ENCODE measurements around the gene POU2F1. TPM values are rescaled to one million over a fixed set of nuclear protein-coding genes. Genes with fewer than 3 reads are reported as not detected.

Gene POU2F1
- total RNA-seq, 1 experiment from 2014 or later = 24.5 TPM

DNA sequence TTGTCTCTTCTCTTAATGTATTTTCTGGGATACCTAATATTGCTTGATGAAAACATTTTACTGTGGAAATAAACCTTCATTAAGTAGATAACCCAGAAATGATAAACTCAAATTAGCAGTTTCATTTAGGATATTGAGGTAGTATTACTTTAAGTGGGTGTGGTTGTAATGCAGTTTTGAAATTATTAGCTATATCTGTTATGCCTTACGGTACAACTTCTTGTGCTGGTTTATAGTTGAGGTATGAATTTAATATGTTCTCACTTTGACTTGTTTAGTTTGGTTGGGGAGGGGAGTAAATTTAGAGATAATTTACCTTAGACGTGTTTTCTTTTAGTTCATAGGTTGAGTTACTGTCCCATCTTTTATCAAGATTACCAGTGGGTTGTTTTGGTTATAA, 111.0 kb downstream of the POU2F1 start:
- H2AFZ ChIP-seq (ENCODE audit: low read depth, low read length, poor library complexity, severe bottlenecking) = no peak overlapping the region
- ATAC-seq = no peak
- no peak overlapping the region for H3K9ac ChIP-seq (ENCODE audit: low read length)
- DNase-seq (ENCODE audit: low read depth, low spot score) = no peak
- H3K36me3 ChIP-seq (ENCODE audit: control insufficient read depth in 1 of 2, insufficient read depth in 2 of 2, low read length in 2 of 2) = no peaks in the 10 kb centered on the region
- H3K4me1 ChIP-seq (ENCODE audit: control insufficient read depth in 1 of 2, insufficient read depth in 2 of 2, low read length in 2 of 2) = no peaks in the 10 kb centered on the region
- CTCF ChIA-PET = no interaction called here
- TF ChIP-seq RAD21 (IDR thresholded peaks at IDR 0.05; ENCODE audit: low read depth) (no peak), JUND (IDR thresholded peaks at IDR 0.05) (no peak), YY1 (IDR thresholded peaks at IDR 0.05; ENCODE audit: extremely low read depth, insufficient replicate concordance, low read depth, low read length) (no peak), POLR2AphosphoS5 (IDR thresholded peaks at IDR 0.05; ENCODE audit: low read depth, low read length) (no peak), SRF (IDR thresholded peaks at IDR 0.05; ENCODE audit: low read depth) (no peak), EZH2phosphoT487 (IDR thresholded peaks at IDR 0.05; ENCODE audit: borderline replicate concordance) (no peak), FOSL1 (IDR thresholded peaks at IDR 0.05; ENCODE audit: low read depth) (no peak), ZFX (IDR thresholded peaks at IDR 0.05) (no peak)
- TF ChIP-seq, protein P1, sequence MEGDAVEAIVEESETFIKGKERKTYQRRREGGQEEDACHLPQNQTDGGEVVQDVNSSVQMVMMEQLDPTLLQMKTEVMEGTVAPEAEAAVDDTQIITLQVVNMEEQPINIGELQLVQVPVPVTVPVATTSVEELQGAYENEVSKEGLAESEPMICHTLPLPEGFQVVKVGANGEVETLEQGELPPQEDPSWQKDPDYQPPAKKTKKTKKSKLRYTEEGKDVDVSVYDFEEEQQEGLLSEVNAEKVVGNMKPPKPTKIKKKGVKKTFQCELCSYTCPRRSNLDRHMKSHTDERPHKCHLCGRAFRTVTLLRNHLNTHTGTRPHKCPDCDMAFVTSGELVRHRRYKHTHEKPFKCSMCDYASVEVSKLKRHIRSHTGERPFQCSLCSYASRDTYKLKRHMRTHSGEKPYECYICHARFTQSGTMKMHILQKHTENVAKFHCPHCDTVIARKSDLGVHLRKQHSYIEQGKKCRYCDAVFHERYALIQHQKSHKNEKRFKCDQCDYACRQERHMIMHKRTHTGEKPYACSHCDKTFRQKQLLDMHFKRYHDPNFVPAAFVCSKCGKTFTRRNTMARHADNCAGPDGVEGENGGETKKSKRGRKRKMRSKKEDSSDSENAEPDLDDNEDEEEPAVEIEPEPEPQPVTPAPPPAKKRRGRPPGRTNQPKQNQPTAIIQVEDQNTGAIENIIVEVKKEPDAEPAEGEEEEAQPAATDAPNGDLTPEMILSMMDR (IDR thresholded peaks at IDR 0.05 in 2 of 3, conservative IDR thresholded peaks at IDR 0.05 in 1 of 3; ENCODE audit: borderline replicate concordance in 1 of 3, insufficient read depth in 1 of 3, low read depth in 2 of 3, low read length in 2 of 3) = no peak
- TF ChIP-seq, protein P2, sequence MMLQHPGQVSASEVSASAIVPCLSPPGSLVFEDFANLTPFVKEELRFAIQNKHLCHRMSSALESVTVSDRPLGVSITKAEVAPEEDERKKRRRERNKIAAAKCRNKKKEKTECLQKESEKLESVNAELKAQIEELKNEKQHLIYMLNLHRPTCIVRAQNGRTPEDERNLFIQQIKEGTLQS (IDR thresholded peaks at IDR 0.05) = no peak
- peaks cover 5% of the 10 kb centered on the region; the same call in 1 of the 2 replicates for H3K79me2 ChIP-seq (ENCODE audit: insufficient read depth, low read length)
- no TSS peak for BruUV-seq (replicated peaks)
- no peaks in the 10 kb centered on the region for H3K9me3 ChIP-seq (ENCODE audit: control insufficient read depth in 1 of 2, insufficient read depth in 1 of 2, low read depth in 1 of 2, low read length in 2 of 2)
- H3K27me3 ChIP-seq (ENCODE audit: insufficient read depth, low read length) = no peaks in the 10 kb centered on the region
- RAD21 ChIA-PET (ENCODE audit: low non-redundant PET in 1 of 2, low total read pairs in 2 of 2, uncharacterized antibody in 2 of 2, unreplicated experiment in 2 of 2) = no interaction called here
- H3K4me3 ChIP-seq (replicated peaks in 1 of 2; ENCODE audit: low read depth in 1 of 2, low read length in 2 of 2) = no peak overlapping the region
- H3K4me2 ChIP-seq (ENCODE audit: low read length) = no peak overlapping the region
- POLR2A ChIA-PET = no interaction called here
- H3K27ac ChIP-seq (ENCODE audit: low read depth, low read length) = no peak overlapping the region
- intact Hi-C loops (cut with micrococcal nuclease) = no loop called here
- H3K9me2 ChIP-seq (ENCODE audit: insufficient read depth) = no peaks in the 10 kb centered on the region
- no peaks in the 10 kb centered on the region for H4K20me1 ChIP-seq (ENCODE audit: insufficient read depth)

Measured in HCT116 (cell line).